Subcutaneous abdominal adipose tissue (tissue), 5 donors: ENCODE data around the gene SYNPO2.

ENCODE experiments used
- H3K27ac ChIP-seq: one replicate; pipeline ENCODE4 v1.7.0; 2013; ENCODE audit warnings: low read depth, mild to moderate bottlenecking, inconsistent platforms, low read length, moderate library complexity
- H3K27me3 ChIP-seq, 5 donors: one replicate each; pipeline ENCODE4 v1.7.0; 2013; ENCODE audit warnings: low read length in 5 of 5, inconsistent platforms in 1 of 5; ENCODE audit not compliant: control insufficient read depth in 5 of 5, insufficient read depth in 4 of 5
- H3K36me3 ChIP-seq, 5 donors: one replicate each; pipeline ENCODE4 v1.7.0; 2013; ENCODE audit warnings: low read length in 5 of 5; ENCODE audit not compliant: control insufficient read depth in 5 of 5, insufficient read depth in 5 of 5
- H3K4me1 ChIP-seq, 5 donors: one replicate each; pipeline ENCODE4 v1.7.0; 2013; ENCODE audit warnings: low read length in 5 of 5, mild to moderate bottlenecking in 3 of 5, moderate library complexity in 1 of 5; ENCODE audit not compliant: control insufficient read depth in 5 of 5, insufficient read depth in 5 of 5
- H3K4me3 ChIP-seq, 5 donors: one replicate each; pipeline ENCODE4 v1.7.0; 2013; ENCODE audit warnings: low read length in 5 of 5, low read depth in 1 of 5
- H3K9ac ChIP-seq, 5 donors: one replicate each; pipeline ENCODE4 v1.7.0; 2013; ENCODE audit warnings: low read length in 5 of 5, mild to moderate bottlenecking in 4 of 5, moderate library complexity in 3 of 5
- H3K9me3 ChIP-seq, 5 donors: one replicate each; pipeline ENCODE4 v1.7.0; 2013; ENCODE audit warnings: low read length in 5 of 5; ENCODE audit not compliant: control insufficient read depth in 5 of 5
- donor health status: healthy.
- donor health status: healthy.
- donor health status: healthy.
- donor health status: healthy.
- donor health status: healthy.

The SYNPO2 gene

DNA sequence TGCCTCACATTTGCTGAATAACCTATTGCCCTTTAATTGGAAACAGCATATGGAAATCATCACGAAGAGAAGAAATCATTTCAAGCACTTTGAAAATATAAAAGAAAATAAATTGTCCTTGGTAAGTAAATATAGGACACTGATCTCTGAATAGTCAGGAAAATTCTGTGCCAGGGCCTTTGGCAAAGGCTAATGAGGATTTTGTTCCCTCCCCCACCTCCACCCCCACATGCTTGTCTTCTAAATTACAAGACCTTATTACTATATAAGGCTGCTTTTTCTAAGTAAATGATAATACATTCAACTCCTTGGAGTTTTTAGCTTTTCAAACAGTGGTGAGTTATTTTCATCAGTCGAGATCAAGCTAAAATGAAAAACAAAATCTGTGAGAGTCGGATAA is 15.8 kb downstream of the SYNPO2 start:
- Histone ChIP-seq H3K4me3 (no peak overlapping the region), H3K4me1 (peaks cover 0 to 3% (median 0%) of the 10 kb centered on the region in 5 donors), H3K27ac (no peak overlapping the region), H3K9ac (no peak overlapping the region), H3K36me3 (no peaks in the 10 kb centered on the region), H3K9me3 (no peaks in the 10 kb centered on the region), H3K27me3 (no peaks in the 10 kb centered on the region)

DNA sequence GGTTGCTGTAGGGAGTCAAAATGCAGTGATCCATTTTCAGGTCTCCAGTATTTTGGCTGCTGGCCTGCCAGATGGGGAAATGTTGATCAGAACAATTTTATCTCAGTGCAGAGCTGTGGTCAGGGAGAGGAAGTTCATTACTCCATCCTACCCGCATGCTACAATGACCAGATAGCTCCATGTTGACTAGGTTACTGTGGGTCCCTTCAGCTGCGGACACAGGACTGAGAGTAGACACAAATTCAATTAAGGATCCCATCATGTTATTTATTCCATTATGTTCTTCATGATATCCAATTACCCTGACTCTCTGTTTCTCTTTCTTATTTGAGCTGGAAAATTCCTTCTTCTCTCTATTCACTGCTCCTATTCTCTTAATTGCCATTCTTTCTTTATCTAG is 16.3 kb downstream of the SYNPO2 start:
- Histone ChIP-seq H3K27me3 (no peaks in the 10 kb centered on the region), H3K27ac (no peak overlapping the region), H3K36me3 (no peaks in the 10 kb centered on the region), H3K9me3 (no peaks in the 10 kb centered on the region), H3K4me1 (peaks cover 0 to 4% (median 0%) of the 10 kb centered on the region in 5 donors), H3K9ac (no peak overlapping the region), H3K4me3 (no peak overlapping the region)

DNA sequence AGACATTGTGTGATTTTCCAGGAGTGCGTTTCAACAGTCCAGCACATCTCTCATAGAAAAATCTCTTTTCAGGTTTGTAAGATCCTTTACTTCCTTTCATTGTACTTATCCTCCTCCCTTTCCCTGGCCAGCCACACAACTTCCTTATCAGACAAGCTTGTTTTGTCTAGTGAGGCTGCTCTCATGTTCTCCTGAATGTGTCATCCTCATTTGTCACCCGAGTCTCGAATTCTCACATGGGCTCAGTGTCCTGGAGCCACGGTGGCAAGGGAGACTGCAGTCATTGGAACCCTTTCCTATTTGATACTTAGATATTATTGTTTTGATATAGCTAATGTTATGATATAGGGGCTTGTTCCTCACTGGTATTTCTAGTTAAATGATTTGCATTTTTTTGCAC is 16.9 kb downstream of the SYNPO2 start:
- Histone ChIP-seq H3K4me3 (no peak overlapping the region), H3K27ac (no peak overlapping the region), H3K4me1 (peaks cover 0 to 4% (median 0%) of the 10 kb centered on the region in 5 donors), H3K27me3 (no peaks in the 10 kb centered on the region), H3K9me3 (no peaks in the 10 kb centered on the region), H3K9ac (no peak overlapping the region), H3K36me3 (no peaks in the 10 kb centered on the region)

- no peaks in the 10 kb centered on the region for H3K36me3 ChIP-seq
- H3K4me1 ChIP-seq, result peaks cover 0 to 4% (median 0%) of the 10 kb centered on the region in 5 donors
- H3K9ac ChIP-seq, result peak overlapping the region in 1 of 5 donors; percentile 31
- no peaks in the 10 kb centered on the region for H3K9me3 ChIP-seq
- no peak overlapping the region for H3K27ac ChIP-seq
- H3K4me3 ChIP-seq, result no peak overlapping the region
- H3K27me3 ChIP-seq, result no peaks in the 10 kb centered on the region
Observed at GRCh38 chr4:118909173-118909956, 20.7 kb downstream of the SYNPO2 start.

DNA sequence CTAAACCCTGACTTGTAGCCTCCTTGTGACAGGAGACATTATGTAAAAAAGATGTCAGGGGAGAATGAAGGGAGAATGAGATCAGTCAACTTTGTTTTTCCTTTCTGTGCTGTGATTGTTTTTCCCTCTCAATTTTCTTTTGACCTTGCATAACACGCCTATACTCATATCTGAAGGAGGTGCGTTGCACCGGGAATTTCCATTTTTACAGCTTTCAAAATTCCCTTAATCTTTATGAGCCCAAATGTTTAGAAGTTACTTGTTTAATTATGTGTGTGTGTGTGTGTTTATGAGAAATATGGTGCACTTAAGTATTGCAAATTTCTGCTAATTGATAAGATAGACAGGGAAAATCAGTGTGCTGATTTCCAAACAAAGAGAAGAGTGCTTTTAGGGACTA is 21.6 kb downstream of the SYNPO2 start:
- H3K9ac ChIP-seq, result no peak overlapping the region
- H3K36me3 ChIP-seq, result no peaks in the 10 kb centered on the region
- H3K9me3 ChIP-seq, result no peaks in the 10 kb centered on the region
- H3K4me1 ChIP-seq, result peaks cover 0 to 4% (median 0%) of the 10 kb centered on the region in 5 donors
- no peaks in the 10 kb centered on the region for H3K27me3 ChIP-seq
- no peak overlapping the region for H3K27ac ChIP-seq
- no peak overlapping the region for H3K4me3 ChIP-seq

DNA sequence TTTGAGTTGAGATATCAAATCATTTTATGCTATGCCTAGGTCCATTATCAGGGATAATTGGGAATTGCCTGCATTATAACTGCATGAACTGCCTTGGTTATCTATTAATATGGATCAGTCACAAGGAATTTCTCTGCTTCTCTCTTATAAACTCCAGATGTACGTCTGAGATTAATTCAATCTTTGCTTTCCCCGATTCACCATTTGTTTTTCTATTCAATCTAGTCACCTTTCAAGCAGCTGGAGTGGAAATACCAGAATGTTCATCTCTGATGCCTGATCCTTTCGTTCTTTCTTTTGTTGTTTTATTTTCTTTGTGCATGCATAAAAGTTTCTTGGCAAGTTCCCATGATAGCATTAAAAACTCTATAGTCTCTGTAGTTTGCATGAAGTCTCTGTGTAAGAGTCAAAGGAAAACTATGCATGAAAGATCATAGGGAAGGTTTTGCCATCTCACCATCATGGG is 22.6 kb downstream of the SYNPO2 start:
- peaks cover 0 to 4% (median 0%) of the 10 kb centered on the region in 5 donors for H3K4me1 ChIP-seq
- no peak overlapping the region for H3K27ac ChIP-seq
- no peak overlapping the region for H3K4me3 ChIP-seq
- H3K9ac ChIP-seq, result no peak overlapping the region
- no peaks in the 10 kb centered on the region for H3K36me3 ChIP-seq
- no peaks in the 10 kb centered on the region for H3K27me3 ChIP-seq
- H3K9me3 ChIP-seq, result no peaks in the 10 kb centered on the region

- Histone ChIP-seq H3K4me1 (peaks cover 0 to 8% (median 0%) of the 10 kb centered on the region in 5 donors), H3K27me3 (no peaks in the 10 kb centered on the region), H3K9me3 (no peaks in the 10 kb centered on the region), H3K4me3 (no peak overlapping the region), H3K27ac (no peak overlapping the region), H3K9ac (no peak overlapping the region), H3K36me3 (no peaks in the 10 kb centered on the region)
Observed at GRCh38 chr4:118915468-118915867, 26.8 kb downstream of the SYNPO2 start.

GRCh38 chr4:118916691-118917289 is 28.1 kb downstream of the SYNPO2 start:
- Histone ChIP-seq H3K9ac (no peak overlapping the region), H3K4me3 (no peak overlapping the region), H3K27me3 (no peaks in the 10 kb centered on the region), H3K27ac (no peak overlapping the region), H3K9me3 (no peaks in the 10 kb centered on the region), H3K4me1 (peaks cover 0 to 8% (median 0%) of the 10 kb centered on the region in 5 donors), H3K36me3 (no peaks in the 10 kb centered on the region)

DNA sequence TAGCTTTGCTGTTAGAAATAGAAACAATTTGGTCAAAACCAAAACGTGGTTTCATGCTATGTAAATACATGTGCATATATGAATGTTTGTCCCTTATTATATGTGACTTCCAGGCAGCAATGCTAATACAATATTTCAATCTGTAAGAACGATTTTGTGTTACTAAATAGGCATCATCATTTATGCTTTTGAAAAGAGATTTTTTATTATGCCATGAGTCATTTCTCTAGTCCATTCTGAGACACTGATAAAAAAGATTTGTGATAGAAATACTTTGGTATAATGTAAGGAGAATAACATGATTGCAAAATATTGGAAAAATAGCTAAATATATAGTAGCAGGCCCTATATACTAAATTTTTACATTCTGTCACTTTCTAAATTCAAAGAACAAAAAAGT is 28.9 kb downstream of the SYNPO2 start:
- H3K27ac ChIP-seq, result no peak overlapping the region
- no peak overlapping the region for H3K4me3 ChIP-seq
- H3K9me3 ChIP-seq, result no peaks in the 10 kb centered on the region
- peaks cover 0 to 8% (median 0%) of the 10 kb centered on the region in 5 donors for H3K4me1 ChIP-seq
- H3K36me3 ChIP-seq, result no peaks in the 10 kb centered on the region
- H3K9ac ChIP-seq, result no peak overlapping the region
- H3K27me3 ChIP-seq, result no peaks in the 10 kb centered on the region

- H3K4me1 ChIP-seq, result peaks cover 0 to 8% (median 0%) of the 10 kb centered on the region in 5 donors
- no peaks in the 10 kb centered on the region for H3K36me3 ChIP-seq
- no peaks in the 10 kb centered on the region for H3K9me3 ChIP-seq
- H3K9ac ChIP-seq, result no peak overlapping the region
- H3K27me3 ChIP-seq, result no peaks in the 10 kb centered on the region
- no peak overlapping the region for H3K27ac ChIP-seq
- H3K4me3 ChIP-seq, result no peak overlapping the region
Observed at GRCh38 chr4:118918388-118918787, 29.7 kb downstream of the SYNPO2 start.
